Panc1 (cell line): Measurements from ENCODE around the gene KIAA1217. TPM values are rescaled to one million over a fixed set of nuclear protein-coding genes. Genes with fewer than 3 reads are reported as not detected.

Source experiments
- ATAC-seq: fragments of 200-7000 bp; cut with Tn5 transposase; 2 replicates; pipeline ENCODE4 v1.9.1; 2020; ENCODE audit warnings: mild to moderate bottlenecking, moderate library complexity
- BruUV-seq: library from RNA; stranded (reverse); fragments of 400-500 nt; replicated peaks from 2 replicates; lab custom pipeline; 2021; lab: Mats Ljungman, UMichigan
- CTCF ChIA-PET: fragments of 300-600 bp; sonication (Branson Sonifier 250); formaldehyde crosslinking; loops from one replicate; lab custom pipeline; 2022; ENCODE audit warnings: antibody characterized with exemption; lab: Charles Lee
- POLR2A ChIA-PET: fragments of 300-600 bp; sonication (Branson Sonifier 250); formaldehyde crosslinking; loops from one replicate; lab custom pipeline; 2022; ENCODE audit warnings: antibody characterized with exemption; lab: Charles Lee
- DNase-seq: peaks from one replicate; pipeline ENCODE4 v3.0.0-alpha.2; 2010; ENCODE audit warnings: low read depth, low spot score
- H3K27ac ChIP-seq: 2 replicates; pipeline ENCODE4 v1.5.1; 2011; ENCODE audit warnings: mild to moderate bottlenecking, low read length, inconsistent platforms
- H3K27me3 ChIP-seq: fragments of 200-500 bp; sonication (Bioruptor generic); 2 replicates; pipeline ENCODE4 v1.6.0; 2014; ENCODE audit warnings: low read length, inconsistent platforms; ENCODE audit not compliant: control insufficient read depth, insufficient read depth
- H3K36me3 ChIP-seq: fragments of 200-500 bp; sonication (Bioruptor generic); 2 replicates; pipeline ENCODE4 v1.5.1; 2014; ENCODE audit warnings: inconsistent platforms, mild to moderate bottlenecking, low read length, moderate library complexity; ENCODE audit not compliant: control insufficient read depth, insufficient read depth
- H3K4me1 ChIP-seq: 2 replicates; pipeline ENCODE4 v1.5.1; 2011; ENCODE audit warnings: inconsistent platforms, mild to moderate bottlenecking, low read length, moderate library complexity; ENCODE audit not compliant: control insufficient read depth, insufficient read depth
- H3K4me3 ChIP-seq, 2 experiments: 2 replicates each; pipeline ENCODE4 v1.5.1; 2011 to 2012; ENCODE audit warnings: low read depth in 2 of 2, low read length in 2 of 2, mild to moderate bottlenecking in 2 of 2, inconsistent platforms in 1 of 2, moderate library complexity in 1 of 2
- H3K9me3 ChIP-seq: fragments of 200-500 bp; sonication (Bioruptor generic); 2 replicates; pipeline ENCODE4 v1.5.1; 2014; ENCODE audit warnings: low read depth, mild to moderate bottlenecking, inconsistent platforms, low read length, moderate library complexity; ENCODE audit not compliant: control insufficient read depth, insufficient read depth
- POLR2AphosphoS5 ChIP-seq: IDR thresholded peaks from 2 replicates; pipeline ENCODE4 v1.6.1; 2012; ENCODE audit warnings: mild to moderate bottlenecking, low read depth, low read length, moderate library complexity
- SIN3A ChIP-seq: IDR thresholded peaks from 2 replicates; pipeline ENCODE4 v1.6.1; 2012; ENCODE audit warnings: low read depth, mild to moderate bottlenecking, low read length, moderate library complexity, borderline replicate concordance; ENCODE audit not compliant: insufficient read depth
- TCF7L2 ChIP-seq: IDR thresholded peaks from 2 replicates; pipeline ENCODE4 v1.6.1; 2011; ENCODE audit warnings: mild to moderate bottlenecking, low read depth, low read length, inconsistent platforms
- in situ Hi-C: cut with HindIII; loops from 2 replicates; pipeline ENCODE4 v1.10.0; 2016; ENCODE audit warnings: low sequenced_read_pairs, low pct_unique_long_range_greater_than_20kb
- intact Hi-C: fragments of 100-400 bp; cut with micrococcal nuclease; formaldehyde crosslinking; loops from one replicate; pipeline ENCODE4 v1.10.0; 2022; ENCODE audit not compliant: unreplicated experiment
- total RNA-seq: library from RNA; stranded (reverse); gene quantifications from one replicate; pipeline ENCODE4 v1.2.1, GENCODE V29; 2021; ENCODE audit not compliant: unreplicated experiment
- TF ChIP-seq, protein P1 (sequence below), 2 experiments: IDR thresholded peaks; 2 replicates each; pipeline ENCODE4 v1.6.1; 2011 to 2012; ENCODE audit warnings: low read depth in 2 of 2, control low read depth in 1 of 2, low read length in 1 of 2, mild to moderate bottlenecking in 1 of 2, moderate library complexity in 1 of 2; ENCODE audit not compliant: insufficient read depth in 1 of 2
- TF ChIP-seq, protein P2 (sequence below): fragments of 450-650 bp; IDR thresholded peaks from 2 replicates; pipeline ENCODE4 v1.5.1; 2017; ENCODE audit warnings: mild to moderate bottlenecking

Gene KIAA1217
- total RNA-seq, 1 experiment from 2014 or later, result 11.6 TPM

GRCh38 chr10:24278176-24278889 is 69.4 kb downstream of the KIAA1217 start:
- Histone ChIP-seq H3K27me3 (no peaks in the 10 kb centered on the region), H3K4me1 (no peaks in the 10 kb centered on the region), H3K9me3 (no peaks in the 10 kb centered on the region), H3K27ac (no peak overlapping the region), H3K36me3 (no peaks in the 10 kb centered on the region), H3K4me3 (no peak overlapping the region)
- in situ Hi-C loops (no loop called here), intact Hi-C loops (no loop called here)
- no TSS peak for BruUV-seq
- ChIA-PET POLR2A (no interaction called here), CTCF (no interaction called here)
- DNase-seq (no peak), ATAC-seq (no peak)
- TF ChIP-seq SIN3A (no peak), TCF7L2 (no peak), POLR2AphosphoS5 (no peak)
- TF ChIP-seq, protein P1, sequence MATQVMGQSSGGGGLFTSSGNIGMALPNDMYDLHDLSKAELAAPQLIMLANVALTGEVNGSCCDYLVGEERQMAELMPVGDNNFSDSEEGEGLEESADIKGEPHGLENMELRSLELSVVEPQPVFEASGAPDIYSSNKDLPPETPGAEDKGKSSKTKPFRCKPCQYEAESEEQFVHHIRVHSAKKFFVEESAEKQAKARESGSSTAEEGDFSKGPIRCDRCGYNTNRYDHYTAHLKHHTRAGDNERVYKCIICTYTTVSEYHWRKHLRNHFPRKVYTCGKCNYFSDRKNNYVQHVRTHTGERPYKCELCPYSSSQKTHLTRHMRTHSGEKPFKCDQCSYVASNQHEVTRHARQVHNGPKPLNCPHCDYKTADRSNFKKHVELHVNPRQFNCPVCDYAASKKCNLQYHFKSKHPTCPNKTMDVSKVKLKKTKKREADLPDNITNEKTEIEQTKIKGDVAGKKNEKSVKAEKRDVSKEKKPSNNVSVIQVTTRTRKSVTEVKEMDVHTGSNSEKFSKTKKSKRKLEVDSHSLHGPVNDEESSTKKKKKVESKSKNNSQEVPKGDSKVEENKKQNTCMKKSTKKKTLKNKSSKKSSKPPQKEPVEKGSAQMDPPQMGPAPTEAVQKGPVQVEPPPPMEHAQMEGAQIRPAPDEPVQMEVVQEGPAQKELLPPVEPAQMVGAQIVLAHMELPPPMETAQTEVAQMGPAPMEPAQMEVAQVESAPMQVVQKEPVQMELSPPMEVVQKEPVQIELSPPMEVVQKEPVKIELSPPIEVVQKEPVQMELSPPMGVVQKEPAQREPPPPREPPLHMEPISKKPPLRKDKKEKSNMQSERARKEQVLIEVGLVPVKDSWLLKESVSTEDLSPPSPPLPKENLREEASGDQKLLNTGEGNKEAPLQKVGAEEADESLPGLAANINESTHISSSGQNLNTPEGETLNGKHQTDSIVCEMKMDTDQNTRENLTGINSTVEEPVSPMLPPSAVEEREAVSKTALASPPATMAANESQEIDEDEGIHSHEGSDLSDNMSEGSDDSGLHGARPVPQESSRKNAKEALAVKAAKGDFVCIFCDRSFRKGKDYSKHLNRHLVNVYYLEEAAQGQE (IDR thresholded peaks at IDR 0.05; ENCODE audit: insufficient read depth in 1 of 2, low read depth in 2 of 2, low read length in 1 of 2), result no peak
- TF ChIP-seq, protein P2, sequence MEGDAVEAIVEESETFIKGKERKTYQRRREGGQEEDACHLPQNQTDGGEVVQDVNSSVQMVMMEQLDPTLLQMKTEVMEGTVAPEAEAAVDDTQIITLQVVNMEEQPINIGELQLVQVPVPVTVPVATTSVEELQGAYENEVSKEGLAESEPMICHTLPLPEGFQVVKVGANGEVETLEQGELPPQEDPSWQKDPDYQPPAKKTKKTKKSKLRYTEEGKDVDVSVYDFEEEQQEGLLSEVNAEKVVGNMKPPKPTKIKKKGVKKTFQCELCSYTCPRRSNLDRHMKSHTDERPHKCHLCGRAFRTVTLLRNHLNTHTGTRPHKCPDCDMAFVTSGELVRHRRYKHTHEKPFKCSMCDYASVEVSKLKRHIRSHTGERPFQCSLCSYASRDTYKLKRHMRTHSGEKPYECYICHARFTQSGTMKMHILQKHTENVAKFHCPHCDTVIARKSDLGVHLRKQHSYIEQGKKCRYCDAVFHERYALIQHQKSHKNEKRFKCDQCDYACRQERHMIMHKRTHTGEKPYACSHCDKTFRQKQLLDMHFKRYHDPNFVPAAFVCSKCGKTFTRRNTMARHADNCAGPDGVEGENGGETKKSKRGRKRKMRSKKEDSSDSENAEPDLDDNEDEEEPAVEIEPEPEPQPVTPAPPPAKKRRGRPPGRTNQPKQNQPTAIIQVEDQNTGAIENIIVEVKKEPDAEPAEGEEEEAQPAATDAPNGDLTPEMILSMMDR, result no peak

- ATAC-seq, result no peak
- Histone ChIP-seq H3K9me3 (no peaks in the 10 kb centered on the region), H3K27me3 (no peaks in the 10 kb centered on the region), H3K36me3 (no peaks in the 10 kb centered on the region), H3K4me3 (no peak overlapping the region), H3K27ac (no peak overlapping the region), H3K4me1 (no peaks in the 10 kb centered on the region)
- BruUV-seq, result no TSS peak
- ChIA-PET CTCF (no interaction called here), POLR2A (no interaction called here)
- DNase-seq, result no peak
- intact Hi-C loops (no loop called here), in situ Hi-C loops (no loop called here)
- TF ChIP-seq SIN3A, result no peak
- TF ChIP-seq, protein P2, result no peak
- TF ChIP-seq, protein P1 (IDR thresholded peaks at IDR 0.05; ENCODE audit: insufficient read depth in 1 of 2, low read depth in 2 of 2, low read length in 1 of 2), result no peak
- TF ChIP-seq POLR2AphosphoS5, result no peak
- no peak for TF ChIP-seq TCF7L2
These were observed 70.2 kb downstream of the KIAA1217 start for GRCh38 chr10:24279166-24279565.
